GM21723 (cell line): Measurements from ENCODE around the gene ADGRG6.
"Not testable (repeated sequence)": the region's sequence is repeated elsewhere in the genome, so short reads cannot be mapped to it uniquely, and the experiment has no call there.

Source experiments
- ATAC-seq: cut with Tn5 transposase; IDR thresholded peaks from one replicate; pipeline ENCODE4 v1.9.1; 2021; ENCODE audit warnings: mild to moderate bottlenecking, moderate library complexity; ENCODE audit not compliant: unreplicated experiment

ADGRG6 gene

GRCh38 chr6:142404751-142405150 is 102.9 kb downstream of the ADGRG6 start:
- no peak for ATAC-seq

- ATAC-seq, result no peak
Observed at GRCh38 chr6:142406131-142406530, 104.3 kb downstream of the ADGRG6 start.

GRCh38 chr6:142407685-142408273 is 106.0 kb downstream of the ADGRG6 start:
- no peak for ATAC-seq

GRCh38 chr6:142408409-142408808 is 106.6 kb downstream of the ADGRG6 start:
- no peak for ATAC-seq

GRCh38 chr6:142409794-142410193 is 108.0 kb downstream of the ADGRG6 start:
- no peak for ATAC-seq

- no peak for ATAC-seq
Observed at GRCh38 chr6:142411145-142411544, 109.3 kb downstream of the ADGRG6 start.

- no peak for ATAC-seq
Observed at GRCh38 chr6:142412241-142412640, 110.4 kb downstream of the ADGRG6 start.

- no peak for ATAC-seq
Observed at GRCh38 chr6:142412658-142413057, 110.9 kb downstream of the ADGRG6 start.

GRCh38 chr6:142413111-142413510 is 111.3 kb downstream of the ADGRG6 start:
- no peak for ATAC-seq

GRCh38 chr6:142414462-142415250 is 112.8 kb downstream of the ADGRG6 start:
- ATAC-seq, result no peak

GRCh38 chr6:142416179-142416578 is 114.4 kb downstream of the ADGRG6 start:
- ATAC-seq, result no peak

- ATAC-seq, result no peak
Observed at GRCh38 chr6:142416686-142417085, 114.9 kb downstream of the ADGRG6 start.

- no peak for ATAC-seq
Observed at GRCh38 chr6:142417331-142417750, 115.5 kb downstream of the ADGRG6 start.

- ATAC-seq, result no peak
Observed at GRCh38 chr6:142419071-142419470, 117.3 kb downstream of the ADGRG6 start.

GRCh38 chr6:142420802-142421201 is 119.0 kb downstream of the ADGRG6 start:
- no peak for ATAC-seq

- no peak for ATAC-seq
Observed at GRCh38 chr6:142421285-142422117, 119.7 kb downstream of the ADGRG6 start.

- not testable (repeated sequence) for ATAC-seq
Observed at GRCh38 chr6:142426444-142427132, 124.8 kb downstream of the ADGRG6 start.

GRCh38 chr6:142428468-142428867 is 126.7 kb downstream of the ADGRG6 start:
- not testable (repeated sequence) for ATAC-seq

GRCh38 chr6:142429195-142429594 is 127.4 kb downstream of the ADGRG6 start:
- no peak for ATAC-seq

GRCh38 chr6:142433419-142433818 is 131.6 kb downstream of the ADGRG6 start:
- ATAC-seq, result no peak

- no peak for ATAC-seq
Observed at GRCh38 chr6:142438898-142439297, 137.1 kb downstream of the ADGRG6 start.
